Right forelimb (tissue), 1 donor: ENCODE results near the gene CDC37L1.
"Not testable (repeated sequence)": the region's sequence is repeated elsewhere in the genome, so short reads cannot be mapped to it uniquely, and the experiment has no call there.

Experiments used
- DNase-seq: peaks from one replicate; pipeline ENCODE4 v3.0.0-alpha.2; 2018

The CDC37L1 gene

DNA sequence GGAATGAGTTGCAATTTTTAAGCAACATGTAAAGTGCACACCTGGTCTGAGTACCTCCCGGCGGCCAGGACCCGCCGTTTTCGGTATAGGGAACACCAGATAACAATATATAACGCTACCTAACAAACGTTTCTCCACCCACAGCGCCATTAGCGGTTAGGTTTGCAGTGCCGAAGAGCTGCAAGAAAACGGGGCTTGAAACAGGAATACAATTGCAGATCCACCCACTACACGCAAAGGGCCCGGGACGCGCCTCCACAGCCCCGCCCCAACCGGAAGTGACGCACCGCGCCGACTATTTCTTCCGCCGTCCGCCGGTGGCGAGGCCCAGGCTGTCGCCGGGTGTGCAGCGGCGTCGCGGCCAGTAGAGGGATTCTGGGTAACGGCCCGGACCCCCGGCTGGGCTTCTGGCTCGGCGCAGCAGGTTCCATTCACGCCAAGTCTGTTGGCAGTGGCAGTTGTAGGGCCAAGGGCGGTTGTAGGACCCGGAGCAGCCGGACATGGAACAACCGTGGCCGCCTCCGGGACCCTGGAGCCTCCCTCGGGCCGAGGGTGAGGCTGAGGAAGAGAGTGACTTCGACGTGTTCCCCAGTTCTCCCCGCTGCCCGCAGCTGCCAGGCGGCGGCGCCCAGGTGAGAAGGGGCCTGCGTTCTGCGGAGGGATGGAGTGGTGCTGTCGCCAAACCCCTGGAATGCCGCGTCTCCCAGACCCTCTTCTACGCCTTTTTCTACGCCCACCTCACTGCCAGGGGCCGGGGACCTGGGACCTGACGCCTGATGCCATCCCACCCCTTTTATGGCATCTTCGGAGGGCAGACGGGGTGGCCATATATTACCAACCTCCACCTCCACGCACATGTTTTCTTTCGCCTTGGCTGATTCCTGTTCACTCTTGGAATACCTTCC lies at the start of gene CDC37L1:
CDC37L1 (plus strand) TSS at position 302 of the 905 bp plus-strand sequence; CDS start at position 501, 199 bp downstream.
- peak; percentile 99 for DNase-seq

DNA sequence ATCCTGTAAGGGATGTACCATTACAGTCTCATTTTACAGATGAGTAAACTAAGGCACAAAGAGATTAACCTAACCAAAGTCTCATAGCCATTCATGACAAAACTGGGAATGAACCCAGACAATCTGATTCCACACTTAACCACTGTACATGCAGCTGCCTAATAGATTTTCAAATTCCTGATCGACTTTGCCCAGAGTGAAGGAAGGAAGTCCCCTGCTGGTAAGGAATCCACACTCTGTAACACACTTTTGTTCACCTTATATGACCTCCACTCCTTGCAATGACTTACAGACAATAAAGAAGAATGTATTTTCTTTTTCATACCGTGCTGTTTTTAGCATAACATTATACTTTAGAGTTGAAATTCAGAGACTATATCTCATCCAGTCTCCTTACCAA lies 48.5 kb upstream of the CDC37L1 start:
- DNase-seq: no peak

DNA sequence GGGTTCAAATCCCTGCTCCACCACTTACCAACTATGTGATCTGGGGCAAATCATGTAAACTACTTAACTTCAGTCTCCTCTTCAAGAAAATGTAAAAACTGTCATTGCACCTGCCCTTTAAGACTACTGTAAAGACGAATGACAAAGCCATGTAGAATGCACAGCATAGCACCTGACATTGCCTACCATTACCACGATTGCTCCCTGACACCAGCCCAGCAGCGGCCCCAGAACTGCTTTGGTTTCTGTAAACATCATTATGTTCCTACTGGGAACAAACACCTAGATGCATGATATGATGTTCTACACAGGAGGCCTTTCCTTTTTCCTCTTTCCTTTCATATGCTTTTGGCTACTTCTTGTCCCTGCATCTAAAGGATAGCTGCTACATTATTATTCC lies 40.4 kb upstream of the CDC37L1 start:
- no peak for DNase-seq

DNA sequence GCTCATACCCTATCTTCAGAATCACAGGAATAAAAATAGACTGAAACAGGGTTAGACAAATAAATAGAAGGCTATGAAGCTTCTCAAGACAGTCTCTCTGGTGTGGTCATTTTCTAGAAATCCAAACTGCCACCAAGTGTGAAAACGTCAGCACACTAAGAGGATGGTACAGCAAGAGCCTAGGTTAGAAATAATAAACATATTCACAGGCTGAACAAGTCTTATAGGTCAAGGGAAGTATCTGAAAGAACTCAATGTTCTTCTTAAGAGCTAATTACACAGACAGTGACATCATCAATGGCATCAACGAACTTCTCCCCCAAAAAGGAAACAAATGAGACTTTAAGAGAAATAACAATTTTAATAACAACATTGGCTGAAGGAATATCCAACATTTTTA lies 39.9 kb upstream of the CDC37L1 start:
- no peak for DNase-seq

DNA sequence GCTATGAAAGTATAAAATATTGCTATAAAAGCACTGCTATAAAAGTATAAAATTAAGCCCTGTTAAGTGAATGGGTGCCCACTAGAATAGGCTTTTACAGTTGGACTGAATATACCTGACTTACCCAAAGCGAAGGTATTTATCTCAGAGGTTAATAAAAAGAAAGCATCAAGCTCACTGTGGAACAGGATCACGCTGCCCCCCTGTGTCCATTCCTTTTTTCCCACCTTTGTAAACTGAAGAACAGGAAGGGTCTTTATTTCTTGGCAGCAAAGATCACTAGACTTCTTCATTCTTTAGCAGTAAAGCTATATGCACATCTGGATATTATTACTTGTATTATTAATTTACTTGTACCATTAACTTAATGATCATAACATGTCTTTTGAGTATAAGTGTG lies 39.3 kb upstream of the CDC37L1 start:
- no peak for DNase-seq

DNA sequence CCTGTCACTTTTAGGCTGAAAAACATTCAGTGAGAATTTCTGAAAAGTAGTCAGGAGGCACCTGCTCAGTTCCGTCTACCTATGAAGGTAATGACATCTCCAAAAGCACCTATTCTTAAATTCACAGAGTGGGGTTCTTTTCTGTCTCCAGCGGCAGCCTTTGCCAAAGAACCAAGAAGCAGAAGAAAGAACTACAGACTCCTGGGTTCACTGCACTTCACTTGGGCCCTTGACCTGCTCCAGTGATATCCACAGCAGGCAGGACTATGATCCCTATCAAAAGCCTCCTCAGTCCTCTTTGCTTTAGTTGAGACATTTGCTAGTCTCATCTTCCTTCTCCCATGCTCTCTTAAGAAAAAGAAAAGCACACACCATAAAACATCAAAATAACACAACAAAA lies 37.0 kb upstream of the CDC37L1 start:
- DNase-seq: no peak

DNA sequence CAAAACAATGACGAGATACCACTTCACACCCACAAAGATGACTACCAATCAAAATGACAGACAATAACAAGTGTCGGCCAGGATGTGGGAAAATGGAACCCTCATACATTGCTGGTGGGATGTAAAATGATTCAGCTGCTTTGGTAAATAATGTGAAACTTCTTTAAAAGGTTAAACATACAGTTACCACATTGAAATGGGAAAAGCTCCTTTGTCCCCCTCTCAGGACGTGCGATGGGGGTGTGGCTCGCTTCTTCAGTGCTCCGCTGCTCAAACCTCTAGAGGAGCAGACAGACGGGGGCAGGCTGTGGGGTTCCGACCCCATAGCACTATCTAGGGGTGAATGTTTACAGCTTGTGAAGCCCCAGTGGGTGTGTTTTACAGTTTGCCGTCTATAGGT lies 25.3 kb upstream of the CDC37L1 start:
- DNase-seq: no peak

DNA sequence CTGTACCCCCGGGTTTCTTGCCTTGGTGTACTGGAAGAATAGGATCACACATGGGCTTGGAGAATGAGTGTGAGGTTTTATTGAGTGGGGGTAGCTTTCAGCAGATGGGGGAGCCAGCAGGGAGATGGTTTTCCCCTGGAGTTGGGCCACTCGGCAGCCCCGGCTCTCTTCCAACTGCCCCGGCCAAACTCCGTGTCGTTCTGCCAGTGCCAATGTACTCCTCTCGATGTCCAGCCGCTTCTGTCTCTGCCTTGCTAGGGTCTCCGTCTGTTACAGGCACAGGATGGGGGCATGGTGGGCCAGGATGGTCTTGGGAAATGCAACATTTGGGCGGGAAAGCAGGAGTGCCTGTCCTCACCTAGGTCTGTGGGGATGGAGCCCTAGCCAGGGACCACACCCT lies 24.8 kb upstream of the CDC37L1 start:
- no peak for DNase-seq

DNA sequence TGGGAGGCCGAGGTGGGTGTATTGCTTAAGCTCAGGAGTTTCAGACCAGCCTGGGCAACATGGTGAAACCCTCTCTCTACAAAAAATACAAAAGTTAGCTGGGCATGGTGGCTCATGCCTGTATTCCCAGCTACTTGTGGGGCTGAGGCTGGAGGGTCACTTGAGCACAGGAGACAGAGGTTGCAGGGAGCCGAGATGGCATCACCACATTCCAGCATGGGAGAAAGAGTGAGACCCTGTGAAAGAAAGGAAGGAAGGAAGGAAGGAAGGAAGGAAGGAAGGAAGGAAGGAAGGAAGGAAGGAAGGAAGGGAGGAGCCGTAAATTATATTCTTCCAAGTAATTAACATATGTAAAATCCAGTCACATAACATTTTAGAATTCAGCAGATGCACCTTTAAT lies 23.2 kb upstream of the CDC37L1 start:
- DNase-seq: not testable (repeated sequence)

DNA sequence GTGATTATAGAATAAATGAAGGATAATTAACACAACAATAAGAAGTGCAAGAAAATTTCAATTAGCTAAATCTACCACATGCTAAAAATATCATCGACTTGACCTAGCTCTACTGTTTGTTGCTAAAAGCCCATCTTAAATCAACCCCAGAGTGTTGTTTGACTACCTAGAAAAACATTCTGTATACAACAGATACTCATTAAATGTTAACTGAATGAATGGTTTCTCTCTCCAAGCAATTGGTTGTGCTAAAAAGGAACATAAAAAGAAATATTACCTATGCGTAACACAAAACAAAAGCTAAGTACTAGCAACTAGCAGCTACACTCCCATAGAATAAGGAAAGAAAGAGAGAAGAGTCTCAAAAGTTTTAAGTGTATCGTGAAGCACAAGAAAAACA lies 22.7 kb upstream of the CDC37L1 start:
- no peak for DNase-seq

DNA sequence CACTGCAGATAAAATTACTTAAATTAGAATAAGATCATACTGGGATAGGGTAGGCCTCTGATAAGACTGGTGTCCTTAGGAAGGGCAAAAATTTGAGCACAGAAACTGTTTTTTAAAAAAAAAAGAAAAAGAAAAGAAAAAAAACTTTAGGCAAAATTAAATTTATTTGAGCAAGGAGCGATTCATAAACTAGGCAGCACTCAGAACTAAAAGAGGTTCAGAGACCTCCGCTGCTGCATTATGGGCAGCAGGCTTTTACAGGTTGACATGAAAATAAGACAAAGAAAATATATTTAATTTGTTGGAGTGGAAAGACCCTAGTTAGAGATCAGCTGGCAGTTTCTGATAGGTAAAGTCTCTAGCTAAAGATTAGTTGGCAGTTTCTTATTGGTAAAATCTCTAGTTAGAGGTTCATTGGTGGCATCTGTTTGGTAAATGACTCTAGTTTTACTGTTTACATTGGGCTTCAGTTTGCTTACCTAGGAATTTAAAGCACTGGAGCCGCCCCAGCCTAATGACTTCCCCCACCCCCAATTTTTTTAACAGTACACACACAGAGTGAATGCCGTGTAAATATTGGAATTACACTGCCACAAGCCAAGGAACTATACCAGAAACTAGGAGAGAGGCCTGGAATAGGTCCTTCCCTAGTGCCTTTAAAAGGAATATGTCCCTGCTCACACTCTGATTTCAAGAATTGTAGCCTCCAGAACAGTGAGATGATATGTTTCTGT lies 21.8 kb upstream of the CDC37L1 start:
- DNase-seq: no peak

DNA sequence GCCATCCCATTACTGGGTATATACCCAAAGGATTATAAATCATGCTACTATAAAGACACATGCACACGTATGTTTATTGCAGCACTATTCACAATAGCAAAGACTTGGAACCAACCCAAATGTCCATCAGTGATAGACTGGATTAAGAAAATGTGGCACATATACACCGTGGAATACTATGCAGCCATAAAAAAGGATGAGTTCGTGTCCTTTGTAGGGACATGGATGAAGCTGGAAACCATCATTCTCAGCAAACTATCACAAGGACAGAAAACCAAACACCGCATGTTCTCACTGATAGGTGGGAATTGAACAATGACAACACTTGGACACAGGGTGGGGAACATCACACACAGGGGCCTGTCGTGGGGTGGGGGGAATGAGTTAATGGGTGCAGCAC lies 18.7 kb upstream of the CDC37L1 start:
- DNase-seq: not testable (repeated sequence)

DNA sequence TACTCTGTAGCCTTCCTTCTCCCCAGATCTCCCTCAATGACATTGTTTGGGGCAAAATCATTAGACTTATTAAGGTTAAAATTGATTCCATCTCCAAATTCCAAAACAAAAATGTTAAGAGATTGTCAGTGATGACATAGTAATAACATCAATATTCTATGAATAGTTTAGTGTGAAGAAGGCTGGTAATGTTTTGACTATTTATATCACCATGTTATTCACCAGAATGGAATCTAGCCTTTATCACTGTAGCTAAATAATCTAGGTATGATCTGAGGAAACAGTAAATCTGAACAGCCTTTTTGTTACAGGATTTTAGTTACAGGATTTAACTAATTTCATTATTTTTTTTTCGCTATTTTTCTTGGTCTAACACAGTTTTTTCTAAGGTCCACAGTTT lies 18.2 kb upstream of the CDC37L1 start:
- no peak for DNase-seq

DNA sequence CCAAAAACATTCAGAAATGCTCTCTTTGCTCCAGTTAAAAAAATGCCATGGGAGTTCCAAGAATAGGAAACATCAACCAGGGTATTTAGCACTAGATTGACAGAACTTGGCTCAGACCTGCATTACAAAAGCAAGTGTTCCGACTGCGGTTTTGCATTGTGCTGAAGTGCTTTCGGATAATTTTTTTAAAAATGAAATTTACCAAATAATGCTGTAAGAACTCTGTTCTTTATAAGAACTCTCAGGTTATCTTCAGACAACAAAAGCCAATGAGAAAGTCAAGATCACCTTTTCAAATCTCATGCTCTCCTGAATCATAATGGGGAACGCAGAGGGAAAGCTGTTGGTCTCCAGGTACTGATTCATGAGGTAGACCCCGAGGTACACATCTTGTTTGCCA lies 17.8 kb upstream of the CDC37L1 start:
- no peak for DNase-seq

DNA sequence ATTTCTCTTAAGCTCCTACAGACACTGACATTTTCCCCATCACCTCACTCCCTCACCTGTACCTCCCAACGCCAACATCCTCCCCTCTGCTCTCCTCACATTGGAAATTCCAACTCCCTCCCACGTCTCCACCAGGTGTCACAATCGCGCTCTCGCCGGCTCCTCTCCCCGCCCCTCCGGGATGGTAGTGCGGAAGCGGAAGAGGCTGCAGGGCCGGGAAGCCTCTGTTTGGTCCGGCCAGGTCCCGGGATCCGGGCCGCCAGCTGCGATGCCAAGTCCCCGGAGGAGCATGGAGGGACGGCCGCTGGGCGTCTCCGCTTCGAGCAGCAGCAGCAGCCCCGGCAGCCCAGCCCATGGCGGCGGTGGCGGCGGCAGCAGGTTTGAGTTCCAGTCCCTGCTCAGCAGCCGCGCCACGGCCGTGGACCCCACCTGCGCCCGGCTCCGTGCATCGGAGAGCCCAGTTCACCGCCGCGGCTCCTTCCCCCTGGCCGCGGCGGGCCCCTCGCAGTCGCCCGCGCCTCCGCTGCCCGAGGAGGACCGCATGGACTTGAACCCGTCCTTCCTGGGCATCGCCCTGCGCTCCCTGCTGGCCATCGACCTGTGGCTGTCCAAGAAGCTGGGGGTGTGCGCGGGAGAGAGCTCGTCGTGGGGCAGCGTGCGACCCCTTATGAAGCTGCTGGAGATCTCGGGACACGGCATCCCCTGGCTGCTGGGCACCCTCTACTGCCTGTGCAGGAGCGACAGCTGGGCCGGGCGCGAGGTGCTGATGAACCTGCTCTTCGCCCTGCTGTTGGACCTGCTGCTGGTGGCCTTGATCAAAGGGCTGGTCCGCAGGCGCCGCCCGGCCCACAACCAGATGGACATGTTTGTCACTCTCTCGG lies 17.0 kb upstream of the CDC37L1 start, which contains the start of gene PLPP6:
PLPP6 (plus strand) TSS at position 187 of the 881 bp plus-strand sequence; CDS start at position 269, 82 bp downstream.
- peak; percentile 88 for DNase-seq

DNA sequence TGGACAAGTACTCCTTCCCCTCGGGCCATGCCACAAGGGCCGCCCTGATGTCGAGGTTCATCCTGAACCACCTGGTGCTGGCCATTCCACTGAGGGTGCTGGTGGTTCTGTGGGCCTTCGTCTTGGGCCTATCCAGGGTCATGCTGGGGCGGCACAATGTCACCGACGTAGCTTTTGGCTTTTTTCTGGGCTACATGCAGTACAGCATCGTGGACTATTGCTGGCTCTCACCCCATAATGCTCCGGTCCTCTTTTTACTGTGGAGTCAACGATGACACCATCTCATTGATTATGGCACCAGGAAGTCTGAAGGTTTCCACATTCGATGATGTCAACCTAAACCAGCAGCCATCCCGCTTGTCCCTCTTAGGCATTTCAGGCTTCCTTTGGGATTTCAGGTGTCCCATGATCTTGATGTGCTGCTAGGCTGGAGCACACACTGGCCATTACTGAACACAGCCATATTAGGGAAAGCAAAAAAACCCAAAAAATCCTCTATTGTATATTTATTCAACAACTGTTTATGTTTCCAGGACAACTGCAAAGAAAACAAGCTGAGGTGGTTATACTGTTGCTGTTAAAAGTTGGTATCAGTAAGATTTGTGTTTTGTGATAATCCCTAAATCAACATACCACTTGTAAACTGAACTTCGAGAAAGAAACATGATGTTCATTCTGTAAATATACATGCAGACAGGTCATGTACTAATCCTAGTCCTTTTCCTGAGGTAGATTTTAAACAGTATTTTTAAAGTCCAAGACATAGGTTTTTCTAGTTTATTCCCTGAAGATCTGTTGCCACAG lies 16.2 kb upstream of the CDC37L1 start:
- DNase-seq: no peak

DNA sequence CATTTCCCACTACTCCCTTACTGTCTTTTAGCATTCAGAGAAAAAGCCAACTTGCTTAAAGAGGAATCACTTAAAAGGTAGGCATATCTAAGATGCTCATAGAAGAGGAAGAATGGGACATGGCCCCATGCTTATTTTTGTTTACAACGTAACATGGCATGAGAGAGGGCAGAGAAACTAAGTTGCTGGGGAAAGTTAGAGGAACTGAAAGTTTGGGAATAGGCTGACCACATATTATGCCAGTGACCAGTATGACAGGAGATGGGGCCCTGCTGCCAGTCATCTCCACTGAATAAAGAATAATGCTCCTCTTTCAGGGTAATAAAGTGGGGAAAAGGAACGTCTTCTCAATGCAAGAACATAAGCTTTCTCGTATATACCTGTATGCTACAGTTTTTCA lies 15.4 kb upstream of the CDC37L1 start:
- DNase-seq: no peak

DNA sequence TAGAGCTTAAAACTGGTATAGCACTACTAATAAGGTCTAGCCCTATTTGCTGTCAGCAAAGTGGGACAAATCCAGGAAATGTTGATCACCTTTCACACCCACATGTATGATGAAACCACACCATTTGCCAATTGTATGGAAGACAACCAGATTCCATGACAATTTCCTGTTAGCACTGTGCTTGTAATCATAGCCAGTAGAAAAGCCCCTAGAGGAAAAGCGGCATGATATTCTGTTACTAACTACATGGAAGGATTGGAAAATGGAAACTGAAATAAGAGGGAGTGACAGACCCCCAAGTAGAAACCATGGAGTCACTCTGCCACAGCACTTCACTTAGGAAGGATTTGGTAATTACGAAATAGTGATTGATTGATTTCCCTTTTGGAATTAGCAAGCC lies 14.0 kb upstream of the CDC37L1 start:
- no peak for DNase-seq

DNA sequence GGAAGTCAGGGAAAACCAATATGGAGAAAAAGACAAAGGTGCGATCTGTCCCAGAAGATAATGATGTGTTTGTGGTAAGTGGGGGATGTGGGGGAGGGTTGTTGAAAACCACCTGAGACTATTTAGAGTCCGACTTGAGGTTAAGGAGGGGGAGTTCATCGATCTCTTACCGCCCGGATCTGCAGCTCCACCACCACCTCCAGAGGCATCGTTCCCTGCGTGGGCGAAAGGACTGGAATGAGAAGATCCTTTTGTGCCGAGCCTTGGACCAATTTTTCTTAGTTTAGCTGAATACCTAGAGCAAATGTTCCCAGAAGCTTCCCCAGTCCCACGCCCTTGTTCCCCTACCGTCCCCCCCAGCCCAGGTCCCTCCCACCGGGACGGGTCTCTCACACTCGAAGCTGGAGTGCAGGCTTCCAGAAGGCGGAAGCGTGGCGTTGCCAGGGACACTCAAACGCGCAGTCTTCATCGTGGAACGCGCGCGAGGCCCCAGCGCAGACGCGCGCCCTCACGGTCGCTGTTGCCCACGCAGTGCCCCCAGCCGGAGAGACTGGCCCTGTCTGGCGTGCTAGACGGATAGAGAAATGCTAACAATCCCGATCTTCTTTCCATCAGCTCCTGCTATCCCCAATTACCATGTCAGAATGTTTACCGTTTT lies 13.2 kb upstream of the CDC37L1 start, which contains the start of gene SPATA6L:
SPATA6L (minus strand) TSS at position 439 of the 658 bp plus-strand sequence; CDS start at position 209, 230 bp downstream.
- peak; percentile 81 for DNase-seq

DNA sequence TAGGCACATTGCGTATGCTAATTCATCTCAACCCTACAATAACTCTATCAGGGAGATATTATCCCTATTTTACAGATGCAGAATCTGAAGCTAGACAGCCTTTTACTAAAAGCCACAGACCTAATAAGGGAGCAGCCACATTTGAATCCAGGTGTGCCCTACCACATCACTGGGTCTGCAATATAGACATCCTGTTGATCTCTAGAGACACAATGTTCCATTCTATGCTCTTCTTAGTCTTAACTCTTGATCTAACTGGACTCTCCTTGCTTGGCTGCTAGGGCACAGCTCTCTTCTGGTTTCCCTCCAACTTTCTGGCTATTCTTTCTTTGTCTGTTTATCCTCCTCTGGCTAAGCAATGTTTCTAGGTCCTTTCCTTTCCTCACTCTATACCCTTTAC lies 11.7 kb upstream of the CDC37L1 start:
- DNase-seq: no peak

DNA sequence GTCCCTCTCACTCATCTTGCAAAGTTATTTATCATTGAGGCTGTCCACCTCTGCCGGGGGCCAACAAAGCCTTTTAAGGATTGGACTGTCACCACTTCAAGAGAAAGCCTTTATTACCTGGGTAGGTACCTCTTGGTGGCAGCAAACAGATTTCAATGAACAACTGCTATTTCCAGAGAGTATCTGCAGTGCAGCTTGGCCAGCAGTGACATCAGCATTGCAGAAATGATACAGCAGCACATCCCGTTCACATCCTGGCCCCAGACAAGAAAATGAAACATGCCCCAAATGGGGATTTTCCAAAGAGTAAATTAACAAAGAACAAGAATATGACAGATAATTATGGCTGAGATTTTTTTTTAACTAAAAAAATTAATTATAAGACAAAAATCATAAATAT lies 10.8 kb upstream of the CDC37L1 start:
- DNase-seq: no peak
